HG03565 (cell line): ENCODE data around the gene ZFP42.
"Not testable (repeated sequence)": the region's sequence is repeated elsewhere in the genome, so short reads cannot be mapped to it uniquely, and the experiment has no call there.

Source experiments
- ATAC-seq: cut with Tn5 transposase; IDR thresholded peaks from one replicate; pipeline ENCODE4 v1.9.1; 2021; ENCODE audit warnings: mild to moderate bottlenecking, moderate library complexity; ENCODE audit not compliant: unreplicated experiment

ZFP42 gene

DNA sequence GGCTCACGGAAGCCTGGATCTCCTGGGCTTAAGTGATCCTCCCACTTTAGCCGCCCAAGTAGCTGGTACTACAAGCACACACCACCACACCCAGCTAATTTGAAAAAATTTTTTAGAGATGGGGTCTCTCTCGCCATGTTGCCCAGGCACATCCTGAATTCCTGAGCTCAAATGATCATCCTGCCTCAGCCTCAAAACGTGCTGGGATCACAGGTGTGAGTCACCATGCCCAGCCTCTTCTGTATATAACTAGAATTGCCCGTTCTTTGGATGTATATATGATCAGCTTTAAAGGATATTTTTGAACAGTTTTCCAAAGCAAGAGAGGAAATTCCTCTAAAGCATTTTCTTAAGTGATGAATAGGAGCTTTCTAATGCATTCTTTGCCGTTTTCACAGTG is 22.7 kb downstream of the ZFP42 start:
- ATAC-seq, result no peak

DNA sequence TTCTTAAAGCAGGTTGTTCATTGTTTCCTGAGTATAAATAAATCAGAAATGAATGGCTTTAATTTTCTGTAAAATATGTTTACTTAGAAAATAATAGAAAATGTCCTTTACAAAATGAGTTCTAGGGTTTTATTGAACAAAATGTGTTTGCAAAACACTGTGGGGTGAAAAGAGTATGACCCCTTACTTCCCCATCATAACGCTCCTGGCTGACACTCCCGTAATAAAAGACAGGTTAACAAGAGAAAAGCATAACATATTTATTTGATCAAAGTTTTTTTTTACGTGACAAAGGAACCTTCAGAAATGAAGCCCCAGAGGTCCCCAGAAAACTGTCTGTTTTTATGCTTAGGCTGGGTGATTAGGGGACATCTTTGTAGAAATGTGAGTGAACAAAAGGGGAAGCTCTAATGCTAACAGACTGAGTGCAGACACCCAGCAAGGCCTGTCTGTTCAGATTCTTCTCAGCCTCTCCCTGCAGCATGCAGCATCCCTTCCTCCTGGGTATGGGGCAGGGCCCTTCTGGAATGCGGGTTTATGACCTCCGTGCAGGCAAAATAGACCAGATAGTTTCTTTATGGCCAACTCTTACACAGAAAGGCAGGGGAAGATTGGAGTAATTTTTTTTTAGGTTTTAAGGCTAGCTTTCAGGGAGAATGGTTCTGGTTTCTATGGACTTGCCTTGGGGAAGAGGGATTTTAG is 26.1 kb downstream of the ZFP42 start:
- no peak for ATAC-seq

DNA sequence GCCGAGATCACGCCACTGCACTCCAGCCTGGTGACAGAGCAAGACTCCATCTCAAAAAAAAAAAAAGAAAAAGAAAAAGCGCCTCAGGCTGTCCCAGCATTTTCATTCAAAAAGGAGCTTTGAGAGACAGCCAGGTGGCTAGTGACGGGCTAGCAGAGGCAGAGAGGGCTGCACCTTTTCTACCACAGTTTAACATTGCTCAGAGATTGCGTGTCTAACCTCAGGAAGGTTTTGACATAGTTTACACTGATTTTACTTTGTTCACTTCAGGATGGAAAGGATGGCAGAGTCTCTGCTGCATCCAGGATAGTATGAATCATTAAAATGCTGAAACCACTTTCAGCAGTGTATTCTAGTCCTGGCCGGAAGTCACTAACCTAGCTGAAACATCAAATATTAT is 28.1 kb downstream of the ZFP42 start:
- no peak for ATAC-seq

DNA sequence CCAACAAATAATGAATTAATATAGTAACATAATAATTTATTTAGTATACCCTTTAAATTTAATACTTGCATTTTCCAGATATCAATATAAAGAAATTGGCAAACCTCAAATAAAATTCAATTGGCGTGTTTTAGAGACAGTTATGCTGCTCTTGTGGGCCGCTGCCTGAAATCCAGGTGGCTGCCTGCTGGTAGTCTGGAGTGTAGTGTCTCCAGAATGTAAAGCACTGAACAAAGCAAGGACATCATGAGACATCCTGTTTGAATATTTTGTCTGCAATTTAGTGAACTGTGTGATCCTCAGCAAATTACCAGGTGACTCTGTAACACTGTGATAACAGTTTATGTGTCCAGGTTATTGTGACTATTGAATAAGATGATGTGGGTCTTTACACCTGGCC is 29.9 kb downstream of the ZFP42 start:
- ATAC-seq, result no peak

DNA sequence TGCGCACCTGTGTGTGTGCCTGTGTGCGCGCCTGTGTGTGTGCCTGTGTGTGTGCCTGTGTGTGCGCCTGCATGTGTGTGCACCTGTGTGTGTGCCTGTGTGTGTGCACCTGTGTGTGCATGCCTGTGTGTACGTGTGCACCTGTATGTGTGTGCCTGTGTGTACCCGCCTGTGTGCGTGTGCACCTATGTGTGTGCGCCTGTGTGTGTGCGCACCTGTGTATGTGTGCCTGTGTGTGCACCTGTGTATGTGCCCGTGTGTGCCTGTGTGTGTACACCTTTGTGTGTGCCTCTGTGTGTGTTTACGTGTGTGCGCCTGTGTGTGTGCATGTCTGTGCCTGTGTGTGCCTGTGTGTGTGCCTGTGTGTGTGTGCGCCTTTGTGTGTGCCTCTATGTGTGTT is 33.5 kb downstream of the ZFP42 start:
- no peak for ATAC-seq

DNA sequence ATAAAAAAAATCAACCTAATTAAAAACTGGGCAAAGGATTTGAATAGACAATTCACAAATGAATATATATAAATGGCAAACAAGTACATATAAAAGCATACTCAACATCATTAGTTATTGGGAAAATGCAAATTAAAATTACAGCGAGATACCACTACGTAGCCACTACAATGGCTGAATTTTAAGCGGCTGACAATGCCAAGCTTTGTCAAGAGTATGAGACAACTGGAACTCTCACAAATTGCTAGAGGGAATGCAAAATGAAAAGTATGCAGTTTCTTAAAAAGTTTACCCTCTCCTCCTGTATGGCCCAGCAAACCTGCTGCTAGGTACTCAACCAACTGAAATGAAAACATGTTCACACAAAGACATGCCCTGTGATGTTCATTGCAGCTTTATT is 34.8 kb downstream of the ZFP42 start:
- no peak for ATAC-seq

DNA sequence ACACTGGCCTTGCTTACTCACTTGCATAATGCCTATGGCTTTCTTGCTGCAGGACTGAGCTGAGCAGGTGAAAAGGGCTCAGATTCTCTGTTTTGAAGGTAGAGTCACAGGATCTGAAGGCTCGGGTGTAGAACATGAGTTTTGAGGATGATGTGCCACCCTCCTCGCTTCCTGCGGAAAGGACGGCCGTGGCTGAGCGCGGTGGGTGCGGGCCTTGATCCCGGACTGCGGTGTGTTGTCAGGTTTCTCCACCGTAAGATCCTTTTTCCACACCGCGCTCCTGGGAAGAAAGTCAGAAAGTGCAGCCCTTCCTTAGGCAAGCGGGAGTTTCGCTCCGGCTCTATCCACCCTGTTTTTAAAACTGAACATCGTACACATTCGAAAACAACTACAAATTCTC is 36.2 kb downstream of the ZFP42 start:
- ATAC-seq, result no peak

DNA sequence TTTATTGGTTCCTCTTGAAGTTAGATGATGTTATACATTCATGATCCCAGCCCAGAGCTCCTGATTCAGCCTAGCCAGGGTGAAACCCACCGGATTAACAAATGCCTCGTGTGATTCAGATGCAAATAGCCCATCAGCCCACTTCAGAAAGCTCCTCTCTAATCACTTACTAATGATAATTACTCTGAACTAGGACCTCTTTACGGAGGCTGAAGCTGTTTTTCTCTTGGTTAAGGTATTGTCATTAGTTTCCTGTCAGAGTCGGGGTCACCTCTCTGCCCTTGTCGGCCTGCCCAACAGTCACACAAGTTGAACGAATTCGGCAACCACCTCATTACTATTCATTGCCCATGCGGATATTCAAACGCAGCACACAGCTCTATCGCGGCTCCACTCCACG is 36.6 kb downstream of the ZFP42 start:
- no peak for ATAC-seq

DNA sequence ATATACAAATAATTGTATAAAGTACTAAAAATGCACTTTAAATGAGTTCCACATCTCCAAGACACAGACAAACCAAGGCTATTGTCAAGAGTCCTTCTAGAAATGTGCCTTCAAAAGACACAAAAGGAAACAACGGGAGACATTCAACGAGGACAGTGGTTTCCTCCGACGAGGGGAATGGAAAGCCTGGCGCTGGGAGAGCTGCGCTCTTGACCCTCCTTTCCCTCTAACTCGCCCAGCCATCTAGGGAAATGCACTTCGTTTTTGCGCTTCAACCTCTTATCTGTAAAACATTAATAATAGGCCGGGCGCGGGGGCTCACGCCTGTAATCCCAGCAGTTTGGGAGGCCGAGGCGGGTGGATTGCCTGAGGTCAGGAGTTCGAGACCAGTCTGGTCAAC is 37.0 kb downstream of the ZFP42 start:
- no peak for ATAC-seq

DNA sequence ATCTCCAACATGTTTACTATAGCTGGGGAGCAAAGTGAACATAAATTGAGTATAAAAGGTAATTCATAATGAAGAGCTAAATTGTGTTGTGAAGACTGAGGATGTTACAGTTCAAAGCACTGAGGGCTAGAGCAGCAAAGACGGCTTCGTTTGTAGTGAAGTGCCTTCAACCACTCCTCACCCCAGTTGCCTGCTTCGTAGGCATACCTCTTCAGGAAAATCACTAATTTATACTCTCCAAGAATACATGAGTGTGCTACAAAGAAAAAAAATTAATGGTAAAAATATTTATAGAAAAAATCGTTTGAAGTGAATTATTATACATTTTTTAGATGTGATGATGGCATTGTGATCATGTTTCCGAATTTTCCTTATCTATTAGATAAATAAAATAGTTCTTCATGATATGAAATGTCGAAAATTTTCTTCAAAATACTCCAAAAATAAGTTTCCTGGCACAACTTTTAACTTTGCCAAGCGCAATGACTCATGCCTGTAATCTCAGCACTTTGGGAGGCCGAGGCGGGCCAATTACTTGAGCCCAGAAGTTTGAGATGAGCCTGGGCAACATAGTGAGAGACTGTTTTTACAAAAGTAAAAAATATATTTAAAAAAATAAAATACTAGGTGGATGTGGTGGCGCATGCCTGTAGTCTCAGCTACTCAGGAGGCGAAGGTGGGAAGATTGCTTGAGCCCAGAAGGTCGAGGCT is 41.6 kb downstream of the ZFP42 start:
- no peak for ATAC-seq

DNA sequence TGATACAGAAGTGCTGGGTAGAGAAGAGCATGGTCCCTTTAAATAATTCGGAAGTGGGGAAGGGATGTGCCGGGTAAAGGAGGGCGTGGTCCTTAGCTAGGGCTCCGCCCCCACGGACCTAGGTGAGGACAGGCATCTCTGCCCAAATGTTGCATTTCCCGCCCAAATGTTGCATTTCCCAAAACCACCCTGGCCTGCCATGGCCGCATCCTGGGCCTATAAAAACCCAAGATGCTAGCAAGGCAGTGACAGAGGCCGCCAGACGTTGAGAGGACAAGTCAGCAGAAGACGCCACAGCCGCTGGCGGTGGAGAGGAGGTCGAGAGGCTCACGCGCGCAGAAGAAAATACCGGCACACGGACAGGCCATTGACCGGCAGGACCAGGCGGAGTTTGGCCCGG is 46.1 kb downstream of the ZFP42 start:
- no peak for ATAC-seq

DNA sequence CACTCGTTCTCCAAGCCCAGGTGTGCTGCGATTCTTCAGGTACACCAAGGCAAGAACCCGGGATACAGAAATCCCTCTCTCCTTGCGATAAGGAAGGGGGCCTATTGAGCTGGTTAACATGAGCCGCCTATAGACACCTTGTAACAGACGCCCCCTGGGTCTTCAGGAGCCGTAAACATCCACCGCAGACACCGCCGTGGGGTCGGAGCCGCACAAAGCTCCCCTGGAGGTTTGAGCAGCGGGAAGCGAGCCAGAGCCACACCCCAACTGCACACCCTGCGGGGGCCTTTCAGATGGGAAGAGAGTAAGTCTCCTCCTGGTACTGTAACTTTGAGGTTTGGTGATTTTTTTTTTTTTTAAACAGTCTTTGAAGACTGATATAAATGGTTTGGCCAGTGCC is 46.6 kb downstream of the ZFP42 start:
- no peak for ATAC-seq

DNA sequence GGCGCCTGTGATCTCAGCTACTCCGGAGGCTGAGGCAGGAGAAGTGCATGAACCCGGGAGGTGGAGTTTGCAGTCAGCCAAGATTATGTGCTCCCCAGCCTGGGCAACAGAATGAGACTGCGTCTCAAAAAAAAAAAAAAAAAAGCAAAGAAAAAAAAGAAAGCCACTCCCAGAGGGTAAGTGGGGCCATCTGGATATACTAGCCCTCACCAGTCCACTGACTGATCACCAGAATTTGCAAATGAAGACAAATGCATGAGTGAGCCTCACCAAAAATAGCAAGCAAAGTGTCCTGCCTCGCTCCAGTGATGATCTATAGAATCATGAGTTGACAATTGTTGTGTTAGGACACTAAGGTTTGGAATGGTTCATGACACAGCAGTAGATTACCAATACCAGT is 47.6 kb downstream of the ZFP42 start:
- no peak for ATAC-seq

DNA sequence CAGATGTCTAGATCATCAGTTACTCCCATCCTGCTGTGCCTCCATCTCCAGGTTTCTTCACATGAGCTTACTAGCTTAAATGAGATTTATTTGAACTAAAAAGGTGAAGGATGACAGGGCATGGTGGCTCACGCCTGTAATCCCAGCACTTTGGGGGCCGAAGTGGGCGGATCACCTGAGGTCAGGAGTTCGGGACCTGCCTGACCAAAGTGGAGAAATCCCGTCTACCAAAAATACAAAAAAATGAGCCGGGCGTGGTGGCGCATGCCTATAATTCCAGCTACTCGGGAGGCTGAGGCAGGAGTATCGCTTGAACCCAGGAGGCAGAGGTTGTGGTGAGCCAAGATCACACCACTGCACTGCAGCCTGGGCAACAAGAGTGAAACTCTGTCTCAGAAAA is 49.9 kb downstream of the ZFP42 start:
- not testable (repeated sequence) for ATAC-seq

DNA sequence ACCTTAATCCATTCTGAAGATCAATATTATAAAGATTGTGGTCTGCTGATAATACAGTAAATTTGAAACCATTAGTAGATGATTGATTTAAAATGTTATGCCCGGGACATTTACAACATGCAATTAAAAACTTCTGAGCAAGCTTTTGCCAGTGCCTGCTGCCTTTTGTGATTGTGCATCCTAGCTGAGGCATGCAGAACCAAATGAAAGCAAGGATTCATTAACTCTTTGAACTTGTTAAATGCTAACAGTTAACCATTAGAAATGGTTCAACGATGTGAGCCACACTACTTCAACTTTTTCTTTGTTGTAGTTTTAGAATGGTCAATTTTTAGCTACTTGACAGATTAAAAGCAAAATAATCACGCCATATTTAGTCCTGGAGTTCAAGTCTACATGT is 51.1 kb downstream of the ZFP42 start:
- no peak for ATAC-seq

DNA sequence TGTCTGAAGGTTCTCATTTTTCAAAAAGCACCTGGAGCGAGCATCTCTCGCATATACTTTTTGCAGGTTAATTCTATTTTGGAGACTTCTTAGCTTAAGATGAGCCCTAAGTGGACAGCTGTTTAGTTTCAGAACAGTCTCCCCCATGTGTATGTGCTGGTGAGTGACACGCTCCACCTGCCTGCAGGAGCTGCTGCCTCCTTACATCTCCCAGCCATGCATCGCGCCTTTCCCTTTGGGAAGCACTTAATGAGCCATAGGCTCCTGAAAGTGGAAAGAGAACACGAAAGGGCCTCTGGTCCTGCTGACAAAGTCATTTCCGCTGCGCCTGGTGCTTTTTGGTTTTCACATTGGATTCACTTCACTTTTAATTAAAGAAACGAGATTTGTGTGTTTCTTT is 57.7 kb downstream of the ZFP42 start:
- ATAC-seq, result no peak
